HFF-Myc (cell line): Measurements from ENCODE around the gene SLCO1A2.

Source experiments
- DNase-seq: peaks from one replicate; pipeline ENCODE4 v3.0.0-alpha.2; 2011; ENCODE audit warnings: low read depth; ENCODE audit errors: extremely low read depth
- H3K4me3 ChIP-seq: replicated peaks from 2 replicates; pipeline ENCODE4 v1.5.1; 2011; ENCODE audit warnings: low read depth, mild to moderate bottlenecking, control low read depth, low read length
- TF ChIP-seq, protein P1 (sequence below): IDR thresholded peaks from 2 replicates; pipeline ENCODE4 v1.5.1; 2012; ENCODE audit warnings: mild to moderate bottlenecking, low read depth, low read length, control low read depth; ENCODE audit errors: missing control alignments

Gene SLCO1A2

GRCh38 chr12:21328578-21328977, 6.1 kb downstream of the SLCO1A2 start:
- no peak for DNase-seq
- TF ChIP-seq, protein P1, sequence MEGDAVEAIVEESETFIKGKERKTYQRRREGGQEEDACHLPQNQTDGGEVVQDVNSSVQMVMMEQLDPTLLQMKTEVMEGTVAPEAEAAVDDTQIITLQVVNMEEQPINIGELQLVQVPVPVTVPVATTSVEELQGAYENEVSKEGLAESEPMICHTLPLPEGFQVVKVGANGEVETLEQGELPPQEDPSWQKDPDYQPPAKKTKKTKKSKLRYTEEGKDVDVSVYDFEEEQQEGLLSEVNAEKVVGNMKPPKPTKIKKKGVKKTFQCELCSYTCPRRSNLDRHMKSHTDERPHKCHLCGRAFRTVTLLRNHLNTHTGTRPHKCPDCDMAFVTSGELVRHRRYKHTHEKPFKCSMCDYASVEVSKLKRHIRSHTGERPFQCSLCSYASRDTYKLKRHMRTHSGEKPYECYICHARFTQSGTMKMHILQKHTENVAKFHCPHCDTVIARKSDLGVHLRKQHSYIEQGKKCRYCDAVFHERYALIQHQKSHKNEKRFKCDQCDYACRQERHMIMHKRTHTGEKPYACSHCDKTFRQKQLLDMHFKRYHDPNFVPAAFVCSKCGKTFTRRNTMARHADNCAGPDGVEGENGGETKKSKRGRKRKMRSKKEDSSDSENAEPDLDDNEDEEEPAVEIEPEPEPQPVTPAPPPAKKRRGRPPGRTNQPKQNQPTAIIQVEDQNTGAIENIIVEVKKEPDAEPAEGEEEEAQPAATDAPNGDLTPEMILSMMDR: no peak
- H3K4me3 ChIP-seq: no peak overlapping the region

- no peak overlapping the region for H3K4me3 ChIP-seq
- TF ChIP-seq, protein P1: no peak
- no peak for DNase-seq
Observed at GRCh38 chr12:21324551-21324950, 10.2 kb downstream of the SLCO1A2 start.

GRCh38 chr12:21323736-21324135, 11.0 kb downstream of the SLCO1A2 start:
- no peak overlapping the region for H3K4me3 ChIP-seq
- DNase-seq: no peak
- TF ChIP-seq, protein P1: no peak

DNA sequence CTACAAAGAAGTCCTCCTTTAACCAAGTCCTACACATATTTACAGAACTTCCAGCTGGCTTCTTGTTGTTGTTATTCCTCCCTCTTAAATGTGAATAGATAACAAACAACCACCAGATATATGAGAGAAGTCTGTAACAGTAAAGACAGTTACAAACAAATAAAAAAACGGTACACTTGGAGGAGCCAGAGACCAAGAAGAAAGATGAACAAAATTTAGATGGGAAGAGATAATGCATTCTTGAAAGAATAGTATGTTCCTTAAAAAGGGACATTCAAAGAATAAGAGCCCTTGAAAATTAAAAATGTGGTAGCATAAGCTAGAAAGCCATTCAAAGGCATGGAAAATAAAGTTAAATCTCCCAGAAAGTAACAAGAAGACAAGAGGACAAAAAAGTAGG, 25.9 kb downstream of the SLCO1A2 start:
- TF ChIP-seq, protein P1: no peak
- no peak overlapping the region for H3K4me3 ChIP-seq
- no peak for DNase-seq

- H3K4me3 ChIP-seq: no peak overlapping the region
- TF ChIP-seq, protein P1: no peak
- no peak for DNase-seq
Observed at GRCh38 chr12:21305661-21306060, 29.1 kb downstream of the SLCO1A2 start.

- H3K4me3 ChIP-seq: no peak overlapping the region
- no peak for DNase-seq
- TF ChIP-seq, protein P1: no peak
Observed at GRCh38 chr12:21300632-21301031, 34.1 kb downstream of the SLCO1A2 start.

- DNase-seq: peak; percentile 1
Observed at GRCh38 chr12:21296751-21297406, 37.8 kb downstream of the SLCO1A2 start.

More at GRCh38 chr12:21296751-21297406, 37.8 kb downstream of the SLCO1A2 start:
- TF ChIP-seq, protein P1: peak; percentile 66
- H3K4me3 ChIP-seq: no peak overlapping the region
